HK-2 (cell line): ENCODE data around the gene TNK1.
"Not testable (repeated sequence)": the region's sequence is repeated elsewhere in the genome, so short reads cannot be mapped to it uniquely, and the experiment has no call there.

Experiments used
- DNase-seq: peaks from one replicate; pipeline ENCODE4 v3.0.0-alpha.2; 2018; ENCODE audit not compliant: unreplicated experiment

TNK1 gene

GRCh38 chr17:7380855-7381683 lies at the start of gene TNK1:
Gene TNK1, plus strand, starts transcription at chr17:7381089. Its CDS starts 1,838 bp downstream, at chr17:7382927.
- peak; percentile 64 for DNase-seq

- DNase-seq: no peak
These were observed 48.8 kb upstream of the TNK1 start for GRCh38 chr17:7332111-7332510.

- DNase-seq: not testable (repeated sequence)
These were observed 48.3 kb upstream of the TNK1 start for GRCh38 chr17:7332600-7333069.

GRCh38 chr17:7334938-7335538 lies 45.9 kb upstream of the TNK1 start:
- no peak for DNase-seq

- DNase-seq: not testable (repeated sequence)
These were observed 45.1 kb upstream of the TNK1 start for GRCh38 chr17:7335765-7336164.

GRCh38 chr17:7336240-7337175 lies 44.4 kb upstream of the TNK1 start, which contains the start of gene ACAP1:
Gene ACAP1, plus strand, starts transcription at chr17:7336529. Its CDS starts 206 bp downstream, at chr17:7336735.
- no peak for DNase-seq

- DNase-seq: not testable (repeated sequence)
These were observed 43.3 kb upstream of the TNK1 start for GRCh38 chr17:7337600-7337999.

- no peak for DNase-seq
These were observed 40.7 kb upstream of the TNK1 start for GRCh38 chr17:7340179-7340578.

- no peak for DNase-seq
These were observed 39.0 kb upstream of the TNK1 start for GRCh38 chr17:7341842-7342241.

GRCh38 chr17:7343250-7343649 lies 37.6 kb upstream of the TNK1 start:
- DNase-seq: no peak

GRCh38 chr17:7346761-7347614 lies 33.9 kb upstream of the TNK1 start:
- DNase-seq: no peak

- DNase-seq: no peak
These were observed 33.0 kb upstream of the TNK1 start for GRCh38 chr17:7347630-7348477.

- DNase-seq: no peak
These were observed 32.2 kb upstream of the TNK1 start for GRCh38 chr17:7348478-7349242.

GRCh38 chr17:7351665-7352502 lies 29.0 kb upstream of the TNK1 start, which contains the start of gene KCTD11:
Gene KCTD11, plus strand, starts transcription at chr17:7352162.
- peak; percentile 99 for DNase-seq

- no peak for DNase-seq
These were observed 28.4 kb upstream of the TNK1 start for GRCh38 chr17:7352503-7352889.

- no peak for DNase-seq
These were observed 27.8 kb upstream of the TNK1 start for GRCh38 chr17:7352910-7353635.

- DNase-seq: no peak
These were observed 26.5 kb upstream of the TNK1 start for GRCh38 chr17:7354262-7354843.
